ENCODE results near the gene RNF167.

DNA sequence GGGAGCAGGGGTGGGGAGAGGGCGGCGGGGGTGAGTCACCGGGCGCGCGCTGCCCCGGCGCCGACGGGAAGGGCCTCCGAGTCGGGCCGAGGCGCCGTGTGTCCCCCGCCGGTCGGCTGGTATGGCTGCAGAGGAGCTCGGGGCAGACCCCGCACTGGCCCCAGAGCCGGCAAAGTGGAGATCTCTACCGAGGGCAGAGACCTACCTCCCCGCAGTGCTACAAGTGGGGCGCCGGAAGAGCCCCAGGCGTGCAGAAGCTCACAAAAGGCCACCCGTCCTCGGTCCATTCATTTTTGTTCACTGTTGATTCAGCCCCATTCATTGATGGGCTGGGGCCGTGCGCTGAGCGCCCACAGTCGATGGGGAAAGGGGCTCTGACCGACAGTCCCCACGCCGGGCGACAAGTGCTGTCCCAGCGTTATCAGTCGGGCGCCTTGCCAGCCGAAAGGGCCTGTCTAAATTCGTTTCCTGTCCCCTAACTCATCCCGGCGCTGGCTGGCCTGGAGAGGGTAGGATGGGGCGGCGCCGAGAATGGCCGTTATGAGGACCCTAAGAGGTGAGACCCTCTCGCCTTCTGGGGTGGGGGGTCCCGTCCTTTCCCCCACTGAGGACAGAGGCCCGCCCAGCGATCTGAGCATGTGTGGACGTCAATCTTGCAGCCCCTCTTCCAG lies 10.1 kb downstream of the RNF167 start:
- TF ChIP-seq, protein P1, sequence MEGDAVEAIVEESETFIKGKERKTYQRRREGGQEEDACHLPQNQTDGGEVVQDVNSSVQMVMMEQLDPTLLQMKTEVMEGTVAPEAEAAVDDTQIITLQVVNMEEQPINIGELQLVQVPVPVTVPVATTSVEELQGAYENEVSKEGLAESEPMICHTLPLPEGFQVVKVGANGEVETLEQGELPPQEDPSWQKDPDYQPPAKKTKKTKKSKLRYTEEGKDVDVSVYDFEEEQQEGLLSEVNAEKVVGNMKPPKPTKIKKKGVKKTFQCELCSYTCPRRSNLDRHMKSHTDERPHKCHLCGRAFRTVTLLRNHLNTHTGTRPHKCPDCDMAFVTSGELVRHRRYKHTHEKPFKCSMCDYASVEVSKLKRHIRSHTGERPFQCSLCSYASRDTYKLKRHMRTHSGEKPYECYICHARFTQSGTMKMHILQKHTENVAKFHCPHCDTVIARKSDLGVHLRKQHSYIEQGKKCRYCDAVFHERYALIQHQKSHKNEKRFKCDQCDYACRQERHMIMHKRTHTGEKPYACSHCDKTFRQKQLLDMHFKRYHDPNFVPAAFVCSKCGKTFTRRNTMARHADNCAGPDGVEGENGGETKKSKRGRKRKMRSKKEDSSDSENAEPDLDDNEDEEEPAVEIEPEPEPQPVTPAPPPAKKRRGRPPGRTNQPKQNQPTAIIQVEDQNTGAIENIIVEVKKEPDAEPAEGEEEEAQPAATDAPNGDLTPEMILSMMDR (IDR thresholded peaks at IDR 0.05; ENCODE audit: low read depth, low read length), result no peak
- no peak for TF ChIP-seq EZH2phosphoT487 (IDR thresholded peaks at IDR 0.05; ENCODE audit: low read depth)
